ENCODE measurements around the gene OR10A6.

OR10A6 gene, protein sequence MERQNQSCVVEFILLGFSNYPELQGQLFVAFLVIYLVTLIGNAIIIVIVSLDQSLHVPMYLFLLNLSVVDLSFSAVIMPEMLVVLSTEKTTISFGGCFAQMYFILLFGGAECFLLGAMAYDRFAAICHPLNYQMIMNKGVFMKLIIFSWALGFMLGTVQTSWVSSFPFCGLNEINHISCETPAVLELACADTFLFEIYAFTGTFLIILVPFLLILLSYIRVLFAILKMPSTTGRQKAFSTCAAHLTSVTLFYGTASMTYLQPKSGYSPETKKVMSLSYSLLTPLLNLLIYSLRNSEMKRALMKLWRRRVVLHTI

DNA sequence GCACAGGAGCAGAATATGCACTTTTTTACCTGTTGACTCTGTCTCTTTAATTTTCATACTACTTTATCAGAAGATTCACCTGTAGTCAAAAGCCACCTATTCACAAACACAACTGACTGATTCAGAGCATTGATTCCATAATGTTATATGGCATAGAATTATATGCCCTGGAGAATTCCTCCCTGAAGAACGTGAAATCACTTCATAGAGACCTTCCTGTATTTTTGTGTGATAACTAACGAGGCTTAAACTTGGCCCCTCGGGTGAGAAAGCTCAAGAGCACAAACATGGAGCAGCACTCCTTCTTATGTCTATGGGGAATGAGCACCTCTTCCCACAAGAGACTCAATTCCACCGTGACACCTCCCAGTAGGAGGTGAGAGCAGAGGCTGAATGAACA, at the start of gene OR10A6:
TSS of gene OR10A6 (minus strand) at position 101 of the 400 bp plus-strand sequence. CDS start 2,606 bp downstream, outside the sequence.
- no peak for DNase-seq

DNA sequence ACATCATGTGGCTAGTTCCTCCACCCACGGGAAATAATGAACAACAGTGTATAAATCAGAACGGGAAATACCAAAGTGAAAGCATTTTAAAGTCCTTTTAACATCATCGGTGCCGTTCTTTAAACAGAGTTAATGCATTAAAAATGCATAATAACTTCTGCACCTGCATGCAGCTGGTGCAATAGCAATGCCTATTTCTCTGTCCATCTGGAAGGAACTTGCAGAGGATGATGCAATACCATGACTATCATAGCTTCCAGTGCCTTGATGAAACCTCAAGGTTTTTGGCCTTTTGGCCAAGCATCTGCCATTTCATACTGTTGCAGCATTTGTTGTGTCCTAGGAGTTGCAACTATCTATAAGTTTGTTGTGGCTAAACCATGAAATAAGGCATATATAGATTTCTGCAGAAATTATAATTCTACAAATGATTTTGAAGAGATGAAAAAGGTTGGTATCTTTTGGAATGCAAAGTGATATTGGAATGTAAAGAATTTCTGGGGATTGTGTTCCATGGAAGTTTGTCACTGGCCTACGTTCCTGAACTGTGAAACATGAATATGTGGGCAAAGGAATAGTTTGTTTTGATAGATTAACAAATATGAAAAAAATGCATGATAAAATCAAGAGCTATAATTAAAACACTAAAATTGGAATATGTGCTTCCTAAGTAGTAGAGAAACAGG, 46.3 kb upstream of the OR10A6 start:
- DNase-seq, result no peak

DNA sequence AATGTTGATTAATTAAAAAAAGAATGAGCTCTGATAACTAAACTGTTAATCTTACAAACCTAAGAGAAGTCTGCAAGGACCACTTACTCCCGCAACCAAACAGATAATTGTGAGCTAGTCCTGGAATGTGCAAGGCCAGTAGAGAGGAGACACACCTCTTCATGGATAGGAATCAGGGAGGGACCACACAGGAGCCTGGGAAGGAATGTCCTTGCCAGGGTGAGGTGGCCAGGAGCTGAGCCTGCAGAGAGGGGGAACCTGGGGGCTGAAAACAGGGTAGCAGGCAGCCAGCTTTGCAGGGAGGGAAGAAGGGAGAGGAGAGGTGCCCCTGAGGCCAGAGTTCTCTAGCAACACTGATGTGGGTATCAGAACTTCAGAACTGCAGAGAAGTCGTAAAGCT, 43.6 kb upstream of the OR10A6 start:
- no peak for DNase-seq

DNA sequence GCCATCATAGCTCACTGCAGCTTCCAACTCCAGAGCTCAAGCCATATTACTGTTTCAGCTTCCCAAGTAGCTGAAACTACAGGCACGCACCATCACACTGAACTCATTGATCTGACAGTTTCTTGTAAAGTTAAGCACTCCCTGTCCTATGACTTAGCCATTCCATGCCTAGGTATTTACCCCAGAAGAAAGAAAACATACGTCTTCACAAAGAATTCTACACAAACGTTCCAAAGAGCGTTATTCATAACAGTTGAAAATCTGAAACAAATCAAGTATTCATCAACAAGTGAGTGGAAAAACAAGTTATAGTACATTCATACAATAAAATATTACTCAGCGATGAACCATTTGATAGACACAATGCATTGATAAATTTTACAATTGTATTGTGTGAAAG, 41.9 kb upstream of the OR10A6 start:
- DNase-seq, result no peak

DNA sequence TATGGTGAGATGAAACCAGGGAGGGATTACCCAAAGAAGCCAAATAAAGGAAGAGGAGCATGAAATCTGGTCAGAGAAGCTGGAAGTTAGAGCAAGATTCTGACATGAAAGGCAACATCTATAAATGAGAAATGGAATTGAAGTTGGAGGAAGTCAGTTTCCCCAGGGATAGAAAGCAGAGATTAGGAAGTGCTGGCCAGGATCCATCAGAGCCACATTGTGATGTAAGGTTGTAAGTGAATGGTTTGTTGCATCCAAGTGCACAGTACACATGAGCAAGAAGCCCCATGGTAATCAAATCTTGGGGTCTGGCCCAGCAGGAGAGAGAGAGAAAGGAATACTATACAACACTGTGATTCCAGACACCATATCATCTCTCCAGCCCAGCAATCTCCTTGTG, 40.8 kb upstream of the OR10A6 start:
- DNase-seq, result no peak

DNA sequence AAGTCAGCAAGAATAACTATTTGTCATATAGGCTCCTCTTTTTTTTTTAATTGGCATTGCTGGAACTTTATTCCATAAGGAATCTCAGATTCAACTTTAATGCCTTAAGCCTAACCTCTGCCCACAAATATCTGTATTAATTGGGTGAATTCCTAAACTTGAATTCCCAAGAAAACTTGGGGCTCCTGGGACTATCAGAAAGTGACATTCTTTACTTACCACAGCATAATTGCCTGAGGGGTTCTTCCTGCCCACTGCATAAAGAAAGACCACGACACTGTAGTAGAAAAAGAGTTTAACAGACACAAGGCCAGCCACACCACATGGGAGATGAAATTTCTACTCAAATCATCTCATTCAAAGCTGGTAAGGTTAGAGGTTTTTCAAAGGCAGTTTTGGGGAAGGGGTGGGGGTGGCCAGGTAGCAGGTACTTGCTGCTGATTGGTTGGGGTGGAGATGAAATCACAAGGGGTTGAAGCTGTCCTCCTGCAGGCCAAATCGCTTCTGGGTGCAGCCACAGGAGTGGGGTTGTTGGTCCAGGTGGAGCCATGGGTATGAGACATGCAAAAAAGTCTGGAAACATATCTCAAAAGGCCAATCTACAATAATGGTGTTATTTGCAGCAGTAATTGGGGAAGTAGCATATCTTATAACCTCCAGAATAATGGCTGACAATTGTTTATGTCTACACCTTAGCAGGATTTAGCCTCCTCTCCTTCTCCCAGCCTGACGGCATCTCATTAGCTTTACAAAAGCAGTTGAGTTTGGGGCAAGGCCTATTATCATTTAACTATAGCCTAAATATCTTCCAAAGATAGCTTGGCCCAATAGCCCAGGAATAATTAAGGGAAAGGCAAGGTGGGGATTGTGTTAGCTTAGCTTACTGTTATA, 38.9 kb upstream of the OR10A6 start:
- DNase-seq, result no peak

DNA sequence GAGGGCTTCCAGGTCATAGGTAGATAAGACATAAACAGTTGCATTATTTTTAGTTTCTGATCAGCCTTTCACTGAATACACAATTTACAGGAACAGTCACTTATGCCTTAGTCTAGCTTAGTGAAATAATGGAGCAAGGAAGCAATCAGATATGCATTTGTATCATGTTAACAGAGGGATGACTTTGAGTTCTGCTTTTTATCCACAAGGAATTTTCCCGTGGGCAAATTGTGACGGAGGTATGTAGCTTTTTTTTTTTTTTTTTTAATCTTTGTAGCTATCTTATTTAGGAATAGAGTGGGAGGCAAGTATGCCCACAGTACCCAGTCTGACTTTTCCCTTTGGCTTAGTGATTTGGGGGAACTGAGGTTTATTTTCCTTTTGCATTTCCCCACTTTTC, 37.6 kb upstream of the OR10A6 start:
- DNase-seq, result no peak

DNA sequence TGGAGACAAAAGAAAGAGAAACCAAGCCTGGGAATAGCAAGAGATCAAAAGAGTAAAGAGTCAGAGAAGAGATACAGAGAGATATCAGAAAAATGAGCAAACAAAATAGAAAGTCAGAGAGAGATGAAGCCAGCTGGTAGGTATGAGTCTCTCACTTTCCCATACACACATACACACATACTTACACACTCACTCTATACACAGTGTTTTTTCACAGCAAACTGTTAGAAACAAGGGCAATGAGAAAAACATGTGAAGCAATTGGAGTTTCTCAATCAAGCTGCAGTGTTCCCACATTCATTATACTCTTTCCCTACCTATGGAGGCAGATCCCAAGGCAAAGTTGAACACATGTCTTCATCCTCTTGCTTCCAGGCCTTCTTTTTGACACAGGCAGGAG, 36.8 kb upstream of the OR10A6 start:
- no peak for DNase-seq

DNA sequence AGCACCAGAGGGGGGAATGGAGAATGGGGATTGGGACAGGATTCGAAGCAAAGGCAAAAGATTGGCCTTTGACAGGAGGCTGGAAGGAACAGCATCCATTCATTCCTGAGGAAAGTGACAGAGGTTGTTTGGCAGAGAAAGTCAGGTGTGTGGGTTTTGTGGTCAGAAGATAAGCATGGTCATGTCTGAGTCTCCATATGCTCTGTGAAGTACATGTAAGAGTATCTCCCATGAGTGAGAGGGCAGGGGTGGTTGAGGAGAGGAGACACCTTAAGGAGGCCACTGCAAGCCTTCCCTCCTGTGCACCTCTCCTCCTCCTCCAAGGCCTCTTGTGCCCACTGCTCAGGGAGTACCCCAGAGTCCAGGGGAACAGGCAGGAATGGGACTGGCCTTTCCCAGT, 36.0 kb upstream of the OR10A6 start:
- DNase-seq, result no peak

DNA sequence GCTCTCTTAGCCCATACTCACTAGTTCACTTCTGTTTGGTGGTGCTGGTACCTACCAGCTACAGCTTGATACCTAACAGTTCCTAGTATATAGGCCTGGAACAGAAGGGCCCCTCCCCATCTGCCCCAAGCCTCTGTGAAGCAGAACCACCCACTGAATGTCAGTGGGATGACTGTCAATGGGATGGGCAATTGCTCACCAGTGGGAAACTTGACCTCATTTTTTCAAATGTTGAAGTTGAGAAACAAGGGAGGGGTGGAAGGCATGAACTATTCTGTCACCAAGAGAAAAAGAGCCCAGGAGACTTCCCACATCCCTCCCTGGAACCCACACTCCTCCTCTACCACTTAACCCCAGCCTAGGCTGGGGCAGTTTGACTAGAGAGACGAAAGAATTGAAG, 34.3 kb upstream of the OR10A6 start, which contains the start of gene NLRP10:
TSS of gene NLRP10 (minus strand) at position 62 of the 400 bp plus-strand sequence. CDS start 1,952 bp downstream, outside the sequence.
- no peak for DNase-seq

DNA sequence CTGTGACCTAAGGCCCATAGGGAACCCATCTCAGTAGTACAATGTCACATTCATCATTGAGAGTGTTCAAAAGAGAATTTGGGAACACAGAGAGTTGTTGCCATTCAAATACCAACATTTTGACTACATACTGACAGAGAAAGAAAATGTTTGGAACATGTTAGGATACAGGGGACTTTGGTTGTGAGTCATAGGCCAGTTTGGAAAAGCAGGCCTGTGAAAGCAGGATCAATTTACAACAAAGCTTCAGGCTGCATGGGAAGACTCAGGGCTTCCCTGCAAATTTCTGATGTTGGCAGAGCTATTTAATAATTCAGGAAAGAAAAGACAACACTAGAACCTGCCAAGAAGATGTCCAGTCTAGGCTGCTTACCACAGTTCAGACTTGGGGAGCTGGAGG, 33.8 kb upstream of the OR10A6 start:
- DNase-seq, result no peak

DNA sequence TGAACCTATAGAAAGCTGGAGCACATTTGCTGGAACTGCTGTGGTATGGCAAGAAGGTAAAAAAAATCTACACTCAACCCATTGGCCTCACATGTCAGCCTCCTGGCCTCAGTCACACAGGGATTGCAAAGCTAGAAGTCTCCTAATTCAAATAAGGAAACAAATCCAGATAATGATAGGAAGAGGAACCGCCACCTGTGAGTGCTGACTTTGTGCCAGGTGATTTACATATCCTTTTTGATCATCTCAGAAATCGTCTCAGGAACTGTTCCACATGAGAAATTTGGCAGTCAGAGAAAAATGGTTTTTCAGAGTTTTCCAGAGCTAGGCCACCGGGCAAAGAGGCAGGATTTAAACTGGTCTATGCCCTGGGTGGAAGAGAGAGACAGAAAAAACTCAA, 33.2 kb upstream of the OR10A6 start:
- DNase-seq, result no peak

DNA sequence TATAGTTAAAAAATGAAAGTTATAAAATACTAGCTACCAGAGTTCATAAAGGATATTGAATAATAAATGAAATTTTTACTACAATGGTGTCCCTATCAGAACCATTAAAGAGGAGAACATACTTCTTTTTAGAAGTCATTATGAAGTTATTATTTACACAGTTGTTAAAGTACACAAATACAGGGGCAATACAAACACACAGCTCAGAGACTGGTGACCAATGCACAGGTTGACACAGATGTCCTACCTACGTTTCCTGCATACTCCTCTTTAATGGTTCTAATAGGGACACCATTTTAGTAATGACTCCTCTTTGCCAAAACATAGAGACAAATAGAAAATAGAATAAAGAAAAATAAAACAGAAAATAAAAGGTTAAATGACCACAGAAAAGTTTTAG, 24.1 kb upstream of the OR10A6 start:
- no peak for DNase-seq

DNA sequence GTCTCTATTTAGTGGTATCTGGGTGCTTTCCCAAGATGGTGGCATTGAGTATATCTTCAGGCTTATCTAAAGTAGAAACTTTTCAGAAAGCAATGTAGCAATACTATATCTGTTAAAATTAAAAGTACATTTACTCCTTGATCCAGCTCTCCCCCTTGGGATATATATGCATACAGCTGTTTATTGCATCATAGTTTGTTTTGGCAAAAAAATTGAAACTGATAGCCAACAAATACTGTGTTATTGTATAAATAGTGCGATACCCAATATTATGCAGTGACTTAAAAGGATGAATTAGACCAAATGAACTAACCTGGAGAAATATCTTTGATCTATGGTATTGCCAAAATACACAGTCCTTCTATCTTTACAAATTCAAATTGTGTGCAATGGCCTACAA, 18.9 kb upstream of the OR10A6 start:
- no peak for DNase-seq

DNA sequence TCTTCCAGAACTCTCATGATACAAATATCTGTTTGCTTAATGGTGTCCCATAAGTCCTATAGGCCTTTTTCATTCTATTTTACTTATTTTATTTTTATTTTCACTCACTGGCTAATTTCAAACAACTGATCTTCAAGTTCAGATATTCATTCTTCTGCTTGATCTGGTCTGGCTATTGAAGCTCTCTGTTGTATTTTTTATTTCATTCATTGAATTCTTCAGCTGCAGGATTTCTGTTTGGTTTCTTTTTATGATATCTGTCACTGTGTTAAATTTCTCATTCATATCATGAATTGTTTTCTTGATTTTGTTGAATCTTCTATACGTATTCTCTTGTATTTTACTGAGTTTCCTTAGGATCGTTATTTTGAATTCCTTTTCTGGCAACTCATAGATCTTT, 13.1 kb upstream of the OR10A6 start:
- no peak for DNase-seq

DNA sequence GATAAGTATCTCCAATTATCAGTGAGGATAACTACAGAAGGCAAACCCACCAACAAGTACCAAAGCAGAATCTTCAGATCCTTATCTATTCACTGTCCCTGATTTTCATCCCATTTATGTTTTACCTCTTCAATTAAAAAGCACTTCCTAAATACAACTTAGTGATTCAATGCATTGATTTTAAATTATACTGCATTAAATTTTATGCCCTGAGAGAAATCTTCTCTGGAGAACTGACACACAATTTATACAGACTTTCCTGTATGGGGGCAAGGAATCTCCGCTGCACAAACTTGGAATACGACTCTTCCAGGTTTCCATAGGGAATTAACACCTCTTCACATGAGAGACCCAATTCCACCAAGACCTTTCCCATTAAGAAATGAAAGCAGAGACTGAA, 10.5 kb upstream of the OR10A6 start, which contains the start of gene OR10A3:
TSS of gene OR10A3 (minus strand) at position 101 of the 400 bp plus-strand sequence. CDS start 2,188 bp downstream, outside the sequence.
- no peak for DNase-seq

DNA sequence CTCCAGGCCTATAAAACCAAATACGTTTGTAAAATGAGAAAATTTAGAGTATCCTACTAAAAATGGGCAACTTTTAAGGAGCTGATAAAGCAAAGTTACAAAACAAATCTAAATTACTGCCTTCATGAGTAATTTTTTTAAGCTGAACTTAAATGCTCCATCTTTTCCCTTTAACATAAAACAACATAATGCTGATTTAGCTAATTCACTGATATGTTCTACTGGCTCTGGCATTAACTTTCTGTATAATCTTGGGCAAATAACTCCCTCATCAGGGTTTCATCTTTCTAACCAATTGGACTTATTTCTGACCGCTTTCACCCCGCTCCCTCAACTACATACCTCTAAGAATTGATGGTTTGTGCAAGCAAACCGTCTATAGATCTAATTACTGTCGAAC, 10.1 kb upstream of the OR10A6 start:
- no peak for DNase-seq

DNA sequence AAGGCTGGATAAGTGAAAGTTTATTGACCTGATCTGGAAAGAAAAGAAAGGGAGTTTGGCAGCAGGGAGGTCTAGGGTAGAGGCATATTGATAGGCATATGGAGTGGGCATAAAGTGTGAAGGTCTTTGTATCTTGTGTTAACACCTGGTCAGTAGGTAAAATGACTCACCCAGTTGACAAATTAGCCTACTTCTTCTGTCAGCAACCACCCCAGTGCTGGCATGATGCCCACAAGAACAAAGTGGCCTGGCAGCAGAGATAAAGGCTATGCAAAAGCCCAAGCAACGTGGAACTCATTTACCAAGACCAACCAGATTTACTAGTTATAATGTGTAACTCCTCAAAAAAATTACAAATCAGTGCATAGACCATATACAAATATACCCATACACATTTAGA, 5.5 kb upstream of the OR10A6 start:
- no peak for DNase-seq

DNA sequence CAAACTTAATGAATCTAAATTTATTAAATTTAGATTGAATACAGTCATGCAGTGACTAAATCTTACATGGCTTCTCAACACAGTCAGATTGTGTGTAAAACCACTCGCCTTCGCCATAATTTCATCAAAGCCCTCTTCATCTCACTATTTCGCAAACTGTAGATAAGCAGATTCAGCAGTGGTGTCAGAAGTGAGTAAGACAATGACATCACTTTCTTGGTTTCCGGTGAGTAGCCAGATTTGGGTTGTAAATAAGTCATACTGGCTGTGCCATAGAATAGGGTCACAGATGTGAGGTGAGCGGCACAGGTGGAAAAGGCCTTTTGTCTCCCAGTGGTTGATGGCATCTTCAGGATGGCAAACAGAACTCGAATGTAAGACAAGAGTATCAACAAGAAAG, 3.4 kb downstream of the OR10A6 start:
- no peak for DNase-seq

DNA sequence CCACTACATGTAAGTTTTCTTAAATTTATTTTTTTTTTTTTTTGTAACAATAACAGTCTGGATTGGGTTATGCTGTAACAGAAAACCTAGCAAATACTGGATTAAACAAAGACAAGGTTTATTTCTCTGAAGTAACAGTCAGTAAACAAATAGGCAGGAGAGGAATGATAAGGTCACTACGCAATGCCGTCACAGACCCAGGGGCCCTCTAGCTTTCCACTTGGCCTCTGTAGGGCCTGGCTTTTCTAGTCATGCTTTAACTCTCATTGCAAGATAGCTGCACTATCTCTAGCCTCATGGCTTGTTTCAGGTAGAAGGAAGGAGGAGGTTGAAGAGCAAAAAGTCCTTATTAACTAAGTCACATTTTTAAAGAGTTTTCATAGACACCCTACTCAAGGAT, 6.5 kb downstream of the OR10A6 start:
- no peak for DNase-seq

DNA sequence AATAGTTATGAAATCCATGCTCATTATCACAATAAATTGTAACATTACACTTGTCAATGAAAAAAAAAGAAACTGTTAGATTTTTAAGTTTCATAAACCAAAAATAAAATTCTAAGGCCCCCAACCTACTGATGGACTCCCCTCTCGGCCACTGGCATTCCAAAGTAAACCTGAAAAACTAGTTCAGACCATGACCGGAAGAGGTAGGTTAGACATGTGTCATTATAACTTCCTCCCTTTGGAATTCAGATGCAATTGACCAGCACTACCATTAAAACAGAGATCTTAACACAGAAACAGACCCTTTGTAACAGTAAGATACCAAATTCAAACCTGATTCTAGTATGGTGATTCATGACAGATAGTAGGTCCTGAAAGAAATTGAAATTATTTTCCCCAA, 12.9 kb downstream of the OR10A6 start:
- no peak for DNase-seq

DNA sequence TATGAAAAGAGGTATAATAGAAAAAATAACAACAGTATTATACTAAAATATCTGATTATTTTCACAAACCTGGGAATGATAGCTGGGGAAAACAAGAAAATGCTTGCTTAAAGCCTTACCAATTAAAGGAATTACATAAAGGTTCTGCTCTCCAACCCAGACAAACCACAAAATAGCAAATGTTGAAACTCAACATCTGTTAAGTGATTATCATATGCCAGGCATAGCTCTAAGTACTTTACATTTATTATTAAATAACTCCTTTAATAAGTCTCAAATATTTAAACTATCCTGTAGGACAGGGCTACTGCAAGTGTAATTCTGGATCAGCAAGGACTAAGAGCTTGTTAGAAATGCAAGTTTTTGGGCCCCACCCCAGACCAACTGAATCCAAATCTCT, 20.1 kb downstream of the OR10A6 start:
- DNase-seq, result no peak

DNA sequence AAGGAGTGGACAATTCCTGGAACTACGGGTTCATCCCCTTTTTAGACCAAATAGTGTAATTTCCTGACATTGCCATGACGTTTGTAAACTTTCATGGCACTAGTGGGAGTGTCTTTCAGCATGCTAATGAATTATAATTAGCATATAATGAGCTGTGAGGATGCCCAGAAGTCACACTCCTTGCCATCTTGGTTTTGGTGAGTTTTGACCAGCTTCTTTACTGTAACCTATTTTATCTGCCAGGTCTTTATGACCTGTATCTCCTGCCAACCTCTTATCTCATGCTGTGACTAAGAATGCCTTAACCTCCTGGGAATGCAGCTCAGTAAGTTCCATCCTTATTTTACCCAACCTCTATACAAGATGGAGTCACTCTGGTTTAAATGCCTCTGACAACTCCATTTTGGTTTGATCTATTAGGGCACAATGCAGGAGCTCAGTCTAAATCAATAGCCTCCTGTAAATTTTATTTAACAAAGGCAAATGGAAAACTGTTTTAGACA, 20.7 kb downstream of the OR10A6 start:
- no peak for DNase-seq
